HG03039 (cell line): Measurements from ENCODE around the gene CCDC60.

Experiments used
- ATAC-seq: cut with Tn5 transposase; IDR thresholded peaks from one replicate; pipeline ENCODE4 v1.9.1; 2021; ENCODE audit warnings: mild to moderate bottlenecking, moderate library complexity; ENCODE audit not compliant: unreplicated experiment

CCDC60 gene

GRCh38 chr12:119381471-119382235 is 47.1 kb downstream of the CCDC60 start:
- ATAC-seq, result no peak

GRCh38 chr12:119383206-119383605 is 48.7 kb downstream of the CCDC60 start:
- no peak for ATAC-seq

- no peak for ATAC-seq
Measured at GRCh38 chr12:119384340-119384739, 49.8 kb downstream of the CCDC60 start.

- ATAC-seq, result no peak
Measured at GRCh38 chr12:119385659-119386058, 51.1 kb downstream of the CCDC60 start.

- ATAC-seq, result no peak
Measured at GRCh38 chr12:119389687-119390086, 55.2 kb downstream of the CCDC60 start.

GRCh38 chr12:119391673-119392072 is 57.1 kb downstream of the CCDC60 start:
- ATAC-seq, result no peak

GRCh38 chr12:119393677-119394076 is 59.1 kb downstream of the CCDC60 start:
- ATAC-seq, result no peak

GRCh38 chr12:119397540-119397939 is 63.0 kb downstream of the CCDC60 start:
- no peak for ATAC-seq

- ATAC-seq, result no peak
Measured at GRCh38 chr12:119398190-119398589, 63.7 kb downstream of the CCDC60 start.

GRCh38 chr12:119399301-119399700 is 64.8 kb downstream of the CCDC60 start:
- ATAC-seq, result no peak

GRCh38 chr12:119406308-119406707 is 71.8 kb downstream of the CCDC60 start:
- no peak for ATAC-seq

GRCh38 chr12:119406811-119407210 is 72.3 kb downstream of the CCDC60 start:
- ATAC-seq, result no peak

- ATAC-seq, result no peak
Measured at GRCh38 chr12:119409043-119409442, 74.5 kb downstream of the CCDC60 start.

DNA sequence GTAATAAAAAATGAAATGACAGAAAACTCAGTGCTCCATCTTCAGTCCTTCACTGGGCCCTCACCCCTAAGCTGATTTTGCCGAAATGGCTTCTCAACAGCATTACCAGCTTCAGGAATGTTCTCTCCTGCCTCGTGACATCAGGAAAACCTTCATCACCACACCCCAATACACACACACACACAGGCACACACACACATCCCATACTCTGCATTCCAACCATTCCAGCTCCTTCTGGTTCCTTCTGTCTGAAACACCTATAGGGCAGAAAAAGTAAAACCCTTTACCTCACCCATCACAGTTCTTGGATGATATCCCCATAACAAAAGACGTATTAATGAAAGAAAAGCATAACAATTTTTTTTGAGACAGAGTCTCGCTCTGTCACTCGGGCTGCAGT is 75.9 kb downstream of the CCDC60 start:
- no peak for ATAC-seq

DNA sequence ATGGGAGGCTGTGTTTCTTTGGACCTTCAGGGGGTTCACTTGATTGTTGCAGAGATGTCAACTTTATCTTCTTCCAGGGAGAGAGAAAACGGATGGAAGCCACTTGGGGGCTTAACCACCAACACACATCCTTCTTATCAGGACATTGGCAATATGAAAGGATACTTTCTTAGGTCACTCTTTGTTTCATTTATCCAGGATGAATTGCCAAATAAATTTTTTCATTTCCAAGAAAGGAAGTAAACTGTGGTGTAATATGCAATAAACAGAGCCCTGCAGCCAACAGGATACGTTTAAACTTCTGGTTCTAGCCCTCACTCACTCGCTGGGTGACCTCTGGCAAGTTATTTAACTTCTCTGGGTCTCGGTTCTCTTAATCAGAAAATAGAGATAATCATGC is 77.8 kb downstream of the CCDC60 start:
- no peak for ATAC-seq

GRCh38 chr12:119412811-119413794 is 78.6 kb downstream of the CCDC60 start:
- ATAC-seq, result no peak

- ATAC-seq, result no peak
Measured at GRCh38 chr12:119415714-119416113, 81.2 kb downstream of the CCDC60 start.

- no peak for ATAC-seq
Measured at GRCh38 chr12:119417440-119417839, 82.9 kb downstream of the CCDC60 start.

DNA sequence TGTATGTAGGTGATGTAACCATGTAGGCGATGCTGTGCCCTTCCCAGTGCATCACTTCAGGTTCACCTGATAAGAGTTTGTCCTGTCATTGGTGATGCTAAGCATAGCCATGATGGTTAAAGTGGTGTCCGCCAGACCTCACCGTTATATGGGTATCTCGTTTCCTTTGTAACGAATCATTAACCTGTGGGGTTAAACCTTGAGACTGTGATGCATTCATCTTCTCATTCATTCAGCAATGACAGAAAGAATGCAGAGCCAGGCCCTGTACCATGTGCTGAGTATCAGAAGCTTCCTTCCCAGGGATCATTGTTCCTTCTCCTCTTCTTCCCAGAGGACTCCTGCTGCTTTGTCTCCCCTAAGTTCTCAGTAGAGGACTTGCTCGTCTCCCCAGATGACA is 84.9 kb downstream of the CCDC60 start:
- ATAC-seq, result no peak

DNA sequence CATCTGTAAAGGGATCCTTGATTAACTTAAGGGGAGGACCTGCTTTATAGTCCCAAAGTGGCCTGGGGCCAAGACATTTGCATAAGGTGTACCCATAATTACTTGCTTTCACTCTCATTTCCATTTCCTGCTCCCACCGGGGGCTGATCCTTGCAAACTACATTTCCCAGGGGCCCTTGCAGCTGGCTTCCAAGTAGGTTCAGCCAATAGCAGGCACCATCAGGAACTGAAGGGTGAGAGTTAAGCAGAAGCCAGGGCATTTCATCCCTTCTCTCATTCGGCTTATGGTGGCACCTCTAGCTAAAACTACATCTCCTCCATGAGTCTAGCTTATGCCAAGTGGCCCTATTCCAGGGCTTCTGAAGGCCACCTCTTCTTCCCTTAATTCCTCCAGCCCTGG is 88.8 kb downstream of the CCDC60 start:
- no peak for ATAC-seq

DNA sequence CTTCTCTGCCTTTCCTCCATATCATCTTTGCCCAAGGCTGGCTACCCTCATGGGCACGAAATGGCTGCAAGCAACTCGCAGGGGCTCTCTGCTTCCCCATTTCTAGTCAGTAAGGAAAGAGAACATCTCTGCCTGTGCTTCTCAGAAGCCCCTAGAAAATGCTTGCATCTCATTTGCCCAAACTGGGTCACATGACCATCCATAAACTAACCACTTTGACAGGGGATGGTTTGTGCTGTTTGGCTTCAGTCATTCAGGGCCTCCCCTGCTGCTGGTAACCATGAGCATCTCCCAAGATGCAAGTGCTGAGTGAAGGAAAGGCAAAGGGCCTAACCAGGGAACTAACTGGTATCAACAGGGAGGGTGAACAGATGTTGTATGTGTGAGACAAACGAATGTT is 91.1 kb downstream of the CCDC60 start:
- no peak for ATAC-seq

DNA sequence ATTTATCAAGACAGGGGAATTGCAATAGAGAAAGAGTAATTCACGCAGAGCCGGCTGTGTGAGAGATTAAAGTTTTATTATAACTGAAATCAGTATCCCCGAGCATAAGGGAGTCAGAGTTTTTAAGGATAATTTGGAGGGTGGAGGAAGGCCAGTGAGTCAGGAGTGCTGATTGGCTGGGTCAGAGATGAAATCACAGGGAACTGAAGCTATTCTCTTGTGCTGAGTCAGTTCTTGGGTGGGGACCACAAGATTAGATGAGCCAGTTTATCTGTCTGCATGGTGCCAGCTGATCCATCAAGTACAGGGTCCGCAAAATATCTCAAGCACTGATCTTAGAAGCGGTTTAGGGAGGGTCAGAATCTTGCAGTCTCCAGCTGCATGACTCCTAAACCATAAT is 96.6 kb downstream of the CCDC60 start:
- ATAC-seq, result no peak
